ENCODE results near the gene ADAMTS6. TPM values are rescaled to one million over a fixed set of nuclear protein-coding genes. Genes with fewer than 3 reads are reported as not detected.
A peak's percentile ranks its signal among the peaks of the same experiment; 100 is the strongest.

The ADAMTS6 gene
- total and polyA plus RNA-seq, 2 of the 13 experiments (the other 11 are each of a cell fraction or from before 2014, with no cell fraction given), result 3.1 to 8.2 TPM

DNA sequence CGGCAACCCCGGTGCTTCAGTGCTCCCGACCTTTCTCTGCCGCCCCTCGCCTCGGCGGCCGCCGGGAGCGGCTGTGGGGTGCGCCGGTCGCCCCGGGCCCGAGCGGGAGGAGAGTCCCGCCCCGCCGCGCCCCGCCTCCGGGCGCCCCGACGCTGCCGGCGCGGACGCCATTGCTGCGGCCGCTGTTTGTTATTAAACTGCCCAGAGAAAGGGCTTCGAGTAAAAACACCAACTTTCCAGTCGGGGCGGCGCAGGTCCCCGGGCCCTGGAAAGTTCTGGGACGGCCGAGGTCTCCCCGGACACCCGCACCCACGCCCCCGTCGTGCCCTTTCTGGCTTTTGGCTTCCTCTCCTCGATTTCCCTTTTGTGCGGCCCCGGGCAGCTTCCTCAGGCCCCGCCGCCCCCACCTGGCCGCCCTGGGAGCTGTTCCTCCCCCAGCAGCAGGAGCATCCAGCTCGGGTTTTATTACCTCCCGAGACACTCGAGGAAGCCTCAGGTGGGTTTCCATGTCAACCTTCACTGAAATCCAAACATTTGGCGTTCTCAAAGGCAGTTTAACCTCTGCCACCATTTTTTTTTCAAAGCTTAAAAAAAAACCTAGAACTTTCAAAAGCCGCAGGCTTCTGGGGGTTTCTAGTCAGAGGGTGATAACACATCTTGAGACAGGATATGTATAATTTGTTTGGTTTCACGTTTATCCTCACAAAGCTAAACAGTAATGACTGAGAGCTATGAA lies 378.6 kb downstream of the ADAMTS6 start (continued):
- TF ChIP-seq, protein P1, sequence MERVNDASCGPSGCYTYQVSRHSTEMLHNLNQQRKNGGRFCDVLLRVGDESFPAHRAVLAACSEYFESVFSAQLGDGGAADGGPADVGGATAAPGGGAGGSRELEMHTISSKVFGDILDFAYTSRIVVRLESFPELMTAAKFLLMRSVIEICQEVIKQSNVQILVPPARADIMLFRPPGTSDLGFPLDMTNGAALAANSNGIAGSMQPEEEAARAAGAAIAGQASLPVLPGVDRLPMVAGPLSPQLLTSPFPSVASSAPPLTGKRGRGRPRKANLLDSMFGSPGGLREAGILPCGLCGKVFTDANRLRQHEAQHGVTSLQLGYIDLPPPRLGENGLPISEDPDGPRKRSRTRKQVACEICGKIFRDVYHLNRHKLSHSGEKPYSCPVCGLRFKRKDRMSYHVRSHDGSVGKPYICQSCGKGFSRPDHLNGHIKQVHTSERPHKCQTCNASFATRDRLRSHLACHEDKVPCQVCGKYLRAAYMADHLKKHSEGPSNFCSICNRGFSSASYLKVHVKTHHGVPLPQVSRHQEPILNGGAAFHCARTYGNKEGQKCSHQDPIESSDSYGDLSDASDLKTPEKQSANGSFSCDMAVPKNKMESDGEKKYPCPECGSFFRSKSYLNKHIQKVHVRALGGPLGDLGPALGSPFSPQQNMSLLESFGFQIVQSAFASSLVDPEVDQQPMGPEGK (CRISPR knock-in tag; IDR thresholded peaks at IDR 0.05), result peak; percentile 84
- TF ChIP-seq TGIF2 (CRISPR knock-in tag; IDR thresholded peaks at IDR 0.05), result no peak
- TF ChIP-seq MED1 (CRISPR knock-in tag; IDR thresholded peaks at IDR 0.05), result no peak
- TF ChIP-seq RBFOX2 (IDR thresholded peaks at IDR 0.05; ENCODE audit: low read depth, low read length), result peak; percentile 48; the same call in 1 of the 2 replicates
- no peak for TF ChIP-seq SIN3A (IDR thresholded peaks at IDR 0.05; ENCODE audit: borderline replicate concordance, low read depth, low read length)
- TF ChIP-seq, protein P2, sequence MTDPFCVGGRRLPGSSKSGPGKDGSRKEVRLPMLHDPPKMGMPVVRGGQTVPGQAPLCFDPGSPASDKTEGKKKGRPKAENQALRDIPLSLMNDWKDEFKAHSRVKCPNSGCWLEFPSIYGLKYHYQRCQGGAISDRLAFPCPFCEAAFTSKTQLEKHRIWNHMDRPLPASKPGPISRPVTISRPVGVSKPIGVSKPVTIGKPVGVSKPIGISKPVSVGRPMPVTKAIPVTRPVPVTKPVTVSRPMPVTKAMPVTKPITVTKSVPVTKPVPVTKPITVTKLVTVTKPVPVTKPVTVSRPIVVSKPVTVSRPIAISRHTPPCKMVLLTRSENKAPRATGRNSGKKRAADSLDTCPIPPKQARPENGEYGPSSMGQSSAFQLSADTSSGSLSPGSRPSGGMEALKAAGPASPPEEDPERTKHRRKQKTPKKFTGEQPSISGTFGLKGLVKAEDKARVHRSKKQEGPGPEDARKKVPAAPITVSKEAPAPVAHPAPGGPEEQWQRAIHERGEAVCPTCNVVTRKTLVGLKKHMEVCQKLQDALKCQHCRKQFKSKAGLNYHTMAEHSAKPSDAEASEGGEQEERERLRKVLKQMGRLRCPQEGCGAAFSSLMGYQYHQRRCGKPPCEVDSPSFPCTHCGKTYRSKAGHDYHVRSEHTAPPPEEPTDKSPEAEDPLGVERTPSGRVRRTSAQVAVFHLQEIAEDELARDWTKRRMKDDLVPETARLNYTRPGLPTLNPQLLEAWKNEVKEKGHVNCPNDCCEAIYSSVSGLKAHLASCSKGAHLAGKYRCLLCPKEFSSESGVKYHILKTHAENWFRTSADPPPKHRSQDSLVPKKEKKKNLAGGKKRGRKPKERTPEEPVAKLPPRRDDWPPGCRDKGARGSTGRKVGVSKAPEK (CRISPR knock-in tag; IDR thresholded peaks at IDR 0.05; ENCODE audit: borderline replicate concordance), result 0 out of 2 replicates have a peak, but pooled peaks have one; percentile 31
- TF ChIP-seq ZNF260 (CRISPR knock-in tag; IDR thresholded peaks at IDR 0.05; ENCODE audit: borderline replicate concordance, low read depth), result no peak
- no peak for TF ChIP-seq ZNF607 (CRISPR knock-in tag; IDR thresholded peaks at IDR 0.05; ENCODE audit: borderline replicate concordance)
- TF ChIP-seq ZNF598 (CRISPR knock-in tag; IDR thresholded peaks at IDR 0.05; ENCODE audit: borderline replicate concordance), result no peak
- no peak for TF ChIP-seq RORA (CRISPR knock-in tag; IDR thresholded peaks at IDR 0.05)
- TF ChIP-seq NFATC3 (CRISPR knock-in tag; IDR thresholded peaks at IDR 0.05), result no peak
- peak; percentile 60 for TF ChIP-seq SRSF1 (optimal IDR thresholded peaks at IDR 0.05; ENCODE audit: low read depth, low read length)
- 0 out of 2 replicates have a peak, but pooled peaks have one; percentile 38 for TF ChIP-seq ATF7-NPFF (CRISPR knock-in tag; IDR thresholded peaks at IDR 0.05; ENCODE audit: low read depth)
- TF ChIP-seq CHCHD3 (CRISPR knock-in tag; IDR thresholded peaks at IDR 0.05), result no peak
- TF ChIP-seq, protein P3, sequence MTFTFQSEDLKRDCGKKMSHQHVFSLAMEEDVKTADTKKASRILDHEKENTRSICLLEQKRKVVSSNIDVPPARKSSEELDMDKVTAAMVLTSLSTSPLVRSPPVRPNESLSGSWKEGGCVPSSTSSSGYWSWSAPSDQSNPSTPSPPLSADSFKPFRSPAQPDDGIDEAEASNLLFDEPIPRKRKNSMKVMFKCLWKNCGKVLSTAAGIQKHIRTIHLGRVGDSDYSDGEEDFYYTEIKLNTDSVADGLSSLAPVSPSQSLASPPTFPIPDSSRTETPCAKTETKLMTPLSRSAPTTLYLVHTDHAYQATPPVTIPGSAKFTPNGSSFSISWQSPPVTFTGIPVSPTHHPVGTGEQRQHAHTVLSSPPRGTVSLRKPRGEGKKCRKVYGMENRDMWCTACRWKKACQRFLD (CRISPR knock-in tag; IDR thresholded peaks at IDR 0.05; ENCODE audit: borderline replicate concordance), result no peak
- no peak for TF ChIP-seq ZSCAN22 (CRISPR knock-in tag; IDR thresholded peaks at IDR 0.05)
- TF ChIP-seq KLF11 (CRISPR knock-in tag; IDR thresholded peaks at IDR 0.05), result no peak
- peak; percentile 77 for TF ChIP-seq PPARG (CRISPR knock-in tag; conservative IDR thresholded peaks at IDR 0.05)
- TF ChIP-seq BCL6 (CRISPR knock-in tag; IDR thresholded peaks at IDR 0.05), result peak; percentile 63
- no peak for TF ChIP-seq ZFP41 (CRISPR knock-in tag; IDR thresholded peaks at IDR 0.05; ENCODE audit: borderline replicate concordance)
- TF ChIP-seq HNF4G (IDR thresholded peaks at IDR 0.05; ENCODE audit: borderline replicate concordance, low read depth, low read length), result no peak
- no peak for TF ChIP-seq HNF4G (CRISPR knock-in tag; IDR thresholded peaks at IDR 0.05; ENCODE audit: borderline replicate concordance, low read depth)
- no peak for TF ChIP-seq TCF12 (IDR thresholded peaks at IDR 0.05)
- TF ChIP-seq TCF12 (CRISPR knock-in tag; IDR thresholded peaks at IDR 0.05), result no peak
- TF ChIP-seq, protein P4, sequence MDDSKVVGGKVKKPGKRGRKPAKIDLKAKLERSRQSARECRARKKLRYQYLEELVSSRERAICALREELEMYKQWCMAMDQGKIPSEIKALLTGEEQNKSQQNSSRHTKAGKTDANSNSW (CRISPR knock-in tag; IDR thresholded peaks at IDR 0.05; ENCODE audit: borderline replicate concordance), result no peak
